GM19328 (cell line): Measurements from ENCODE around the gene NANOG.
"Not testable (repeated sequence)": the region's sequence is repeated elsewhere in the genome, so short reads cannot be mapped to it uniquely, and the experiment has no call there.

Experiments used
- ATAC-seq: cut with Tn5 transposase; IDR thresholded peaks from one replicate; pipeline ENCODE4 v1.9.1; 2021; ENCODE audit warnings: mild to moderate bottlenecking, moderate library complexity; ENCODE audit not compliant: unreplicated experiment

Gene NANOG

DNA sequence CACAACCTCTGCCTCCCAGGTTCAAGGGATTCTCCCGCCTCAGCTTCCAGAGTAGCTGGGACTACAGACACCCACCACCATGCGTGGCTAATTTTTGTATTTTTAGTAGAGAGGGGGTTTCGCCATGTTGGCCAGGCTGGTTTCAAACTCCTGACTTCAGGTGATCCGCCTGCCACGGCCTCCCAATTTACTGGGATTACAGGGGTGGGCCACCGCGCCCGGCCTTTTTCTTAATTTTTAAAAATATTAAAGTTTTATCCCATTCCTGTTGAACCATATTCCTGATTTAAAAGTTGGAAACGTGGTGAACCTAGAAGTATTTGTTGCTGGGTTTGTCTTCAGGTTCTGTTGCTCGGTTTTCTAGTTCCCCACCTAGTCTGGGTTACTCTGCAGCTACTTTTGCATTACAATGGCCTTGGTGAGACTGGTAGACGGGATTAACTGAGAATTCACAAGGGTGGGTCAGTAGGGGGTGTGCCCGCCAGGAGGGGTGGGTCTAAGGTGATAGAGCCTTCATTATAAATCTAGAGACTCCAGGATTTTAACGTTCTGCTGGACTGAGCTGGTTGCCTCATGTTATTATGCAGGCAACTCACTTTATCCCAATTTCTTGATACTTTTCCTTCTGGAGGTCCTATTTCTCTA, at the start of gene NANOG:
TSS of gene NANOG (plus strand) at position 519 of the 645 bp plus-strand sequence. CDS start 213 bp downstream, outside the sequence.
- ATAC-seq, result not testable (repeated sequence)

DNA sequence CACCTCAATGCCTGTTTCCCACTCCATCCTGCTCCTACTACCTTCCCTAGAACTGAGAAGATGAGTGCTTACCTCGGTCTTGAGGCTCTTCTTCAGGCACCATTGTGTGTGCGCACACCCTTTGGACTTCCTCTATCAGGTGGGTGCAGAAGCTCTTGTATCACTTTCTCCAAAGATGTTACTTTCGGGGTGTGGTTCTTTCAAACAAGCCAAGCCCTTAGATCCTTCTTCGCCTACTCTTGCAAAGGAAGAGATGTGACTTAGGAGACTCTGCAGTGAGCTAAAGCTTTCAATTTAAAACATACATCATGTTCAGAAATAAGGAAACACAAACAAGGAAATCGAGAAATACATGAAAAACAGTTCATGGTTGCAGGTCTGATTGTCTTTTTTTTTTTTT, 42.0 kb upstream of the NANOG start, which contains the start of gene CLEC4C:
TSS of gene CLEC4C (minus strand) at position 130 of the 400 bp plus-strand sequence. CDS start at position 103, 27 bp downstream.
- no peak for ATAC-seq

- no peak for ATAC-seq
Measured at GRCh38 chr12:7748852-7749251, 40.4 kb upstream of the NANOG start.

- ATAC-seq, result no peak
Measured at GRCh38 chr12:7749442-7749841, 39.8 kb upstream of the NANOG start.

GRCh38 chr12:7750350-7750749, 38.9 kb upstream of the NANOG start:
- ATAC-seq, result no peak

DNA sequence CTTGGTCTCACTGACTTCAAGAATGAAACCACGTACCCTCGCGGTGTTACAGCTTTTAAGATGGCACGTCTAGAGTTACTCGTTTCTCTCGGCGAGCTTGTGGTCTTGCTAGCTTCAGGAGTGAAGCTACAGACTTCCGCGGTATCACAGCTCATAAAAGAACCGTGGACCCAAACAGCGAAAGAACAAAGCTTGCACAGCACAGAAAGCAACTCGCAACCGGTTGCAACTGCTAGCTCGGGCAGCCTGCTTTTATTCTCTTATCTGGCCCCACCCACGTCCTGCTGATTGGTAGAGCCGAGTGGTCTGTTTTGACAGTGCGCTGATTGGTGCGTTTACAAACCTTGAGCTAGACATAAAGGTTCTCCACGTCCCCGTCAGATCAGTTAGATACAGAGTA, 37.8 kb upstream of the NANOG start:
- no peak for ATAC-seq

GRCh38 chr12:7751941-7752922, 37.0 kb upstream of the NANOG start:
- not testable (repeated sequence) for ATAC-seq

DNA sequence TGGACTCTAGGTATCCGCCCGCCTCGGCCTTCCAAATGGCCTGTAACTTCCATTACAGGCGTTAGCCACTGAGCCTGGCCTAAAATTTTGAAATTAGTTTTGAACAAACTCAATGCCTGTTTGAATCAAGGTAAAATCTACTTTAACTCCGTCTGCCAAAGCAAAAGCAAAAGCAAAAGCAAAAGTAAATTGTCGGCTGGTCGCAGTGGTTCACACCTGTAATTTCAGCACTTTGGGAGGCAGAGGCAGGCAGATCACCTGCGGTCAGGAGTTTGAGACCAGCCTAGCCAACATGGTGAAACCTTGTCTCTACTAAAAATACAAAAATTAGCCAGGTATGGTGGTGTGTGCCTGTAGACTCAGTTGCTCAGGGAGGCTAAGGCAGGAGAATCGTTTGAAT, 33.5 kb upstream of the NANOG start:
- ATAC-seq, result not testable (repeated sequence)

GRCh38 chr12:7756993-7757392, 32.2 kb upstream of the NANOG start:
- no peak for ATAC-seq

- ATAC-seq, result no peak
Measured at GRCh38 chr12:7758766-7759140, 30.4 kb upstream of the NANOG start.

DNA sequence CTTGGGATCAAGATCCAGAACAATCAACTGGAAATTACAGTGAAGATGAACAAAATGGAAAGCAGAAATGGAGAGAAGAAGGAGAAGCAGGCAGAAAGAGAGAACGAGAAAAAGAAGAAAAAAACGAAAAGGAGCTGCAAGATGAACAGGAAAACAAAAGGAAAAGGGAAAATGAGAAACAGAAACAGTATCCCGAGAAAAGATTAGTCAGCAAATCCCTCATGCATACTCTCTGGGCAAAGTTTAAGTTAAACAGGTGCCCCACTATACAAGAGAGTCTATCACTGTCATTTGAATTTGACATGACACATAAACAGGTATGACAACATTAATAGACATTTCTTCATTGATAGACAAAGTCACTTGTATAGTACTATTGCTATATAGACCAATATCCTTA, 19.2 kb upstream of the NANOG start:
- ATAC-seq, result no peak

- no peak for ATAC-seq
Measured at GRCh38 chr12:7781274-7781673, 7.9 kb upstream of the NANOG start.

GRCh38 chr12:7782055-7782454, 7.1 kb upstream of the NANOG start:
- ATAC-seq, result no peak

GRCh38 chr12:7783433-7783832, 5.8 kb upstream of the NANOG start:
- not testable (repeated sequence) for ATAC-seq

DNA sequence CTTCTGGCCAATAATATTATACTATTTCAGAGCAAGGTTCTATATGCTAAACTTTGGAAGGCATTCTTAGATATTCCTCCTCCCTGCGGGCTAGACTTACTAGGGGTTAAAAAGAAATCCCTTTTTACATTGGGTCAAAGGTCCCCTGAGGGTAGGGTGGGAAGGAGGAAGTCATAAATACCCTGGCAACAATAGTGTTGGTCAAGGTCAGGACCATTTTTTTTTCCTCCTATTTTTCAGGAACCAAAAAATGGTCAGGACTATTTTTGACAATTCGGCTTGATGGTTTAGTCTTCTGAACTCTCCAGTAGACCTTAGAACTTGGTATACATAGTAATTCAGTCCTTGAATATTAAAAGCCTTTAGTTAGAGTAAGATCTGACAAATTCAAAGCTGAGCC, 4.5 kb upstream of the NANOG start:
- ATAC-seq, result no peak

DNA sequence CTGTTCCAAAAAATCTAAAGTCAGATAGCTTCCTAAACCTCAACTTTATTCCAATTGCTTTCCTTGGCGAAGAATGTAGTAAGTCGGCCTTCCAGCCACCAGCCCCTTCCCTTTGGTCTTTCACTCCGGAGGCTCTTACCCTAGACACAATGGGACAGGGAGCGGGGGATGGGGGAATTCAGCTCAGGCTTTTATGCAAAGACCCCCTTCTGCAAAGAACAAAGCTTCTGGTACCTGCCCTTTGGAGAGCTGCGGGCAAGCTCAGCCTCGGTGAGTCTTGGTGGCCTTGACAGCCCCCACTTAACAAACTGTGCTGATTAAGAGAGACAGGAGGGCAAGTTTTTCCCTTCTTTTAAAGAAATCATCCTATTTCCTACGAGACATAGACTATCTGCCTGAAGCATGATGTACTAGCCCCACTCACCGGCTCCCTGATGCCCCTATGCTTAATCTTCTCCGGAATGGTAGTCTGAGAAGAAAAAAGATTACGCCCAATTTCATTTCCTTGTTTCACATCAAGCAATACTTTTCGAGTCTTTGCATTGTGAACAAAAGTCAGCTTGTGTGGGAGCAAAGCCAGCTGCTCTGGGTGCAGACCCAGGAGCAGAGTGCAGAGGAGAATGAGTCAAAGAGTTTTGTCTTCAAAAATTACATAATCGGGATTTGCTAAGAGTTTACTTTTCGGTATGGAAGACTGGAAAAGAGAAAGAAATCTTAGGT, 1.5 kb upstream of the NANOG start:
- no peak for ATAC-seq

GRCh38 chr12:7788294-7788660, 925 bp upstream of the NANOG start:
- no peak for ATAC-seq

DNA sequence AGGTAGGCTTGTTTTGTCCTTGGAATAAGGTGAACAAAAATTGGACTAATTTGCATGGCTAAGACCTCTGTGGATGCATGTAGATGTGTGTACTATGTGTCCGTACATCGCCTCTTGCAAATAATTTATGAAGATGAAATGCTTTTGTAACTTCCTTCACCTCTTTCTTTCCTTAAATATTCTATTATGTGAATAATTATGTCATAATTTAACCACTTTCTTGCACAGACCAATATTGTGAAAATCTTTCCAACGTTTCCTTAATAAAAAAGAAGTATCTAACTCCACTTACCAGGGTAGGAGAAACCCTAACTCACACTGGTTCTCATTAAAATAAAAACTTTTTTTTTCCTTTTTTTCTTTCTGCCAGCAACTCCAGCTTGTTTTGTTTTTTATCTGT, 4.0 kb downstream of the NANOG start:
- ATAC-seq, result no peak

DNA sequence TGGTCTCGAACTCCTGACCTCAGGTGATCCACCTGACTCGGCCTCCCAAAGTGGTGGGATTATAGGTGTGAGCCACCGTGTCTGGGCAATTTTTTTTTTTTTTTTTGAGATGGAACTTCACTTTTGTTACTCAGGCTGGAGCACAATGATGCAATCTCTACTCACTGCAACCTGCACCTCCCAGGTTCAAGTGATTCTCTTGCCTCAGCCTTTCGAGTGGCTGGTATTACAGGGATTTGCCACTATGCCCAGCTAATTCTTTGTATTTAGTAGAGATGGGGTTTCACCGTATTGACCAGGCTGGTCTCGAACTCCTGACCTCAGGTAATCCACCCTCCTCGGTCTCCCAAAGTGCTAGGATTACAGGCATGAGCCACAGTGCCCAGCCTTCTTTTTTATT, 8.1 kb downstream of the NANOG start:
- ATAC-seq, result not testable (repeated sequence)

GRCh38 chr12:7797698-7798398, 8.6 kb downstream of the NANOG start:
- ATAC-seq, result no peak
